Small intestine (tissue), 7 donors: ENCODE data around the gene SLCO4A1. TPM values are rescaled to one million over a fixed set of nuclear protein-coding genes. Genes with fewer than 3 reads are reported as not detected.

Experiments used
- DNase-seq, 2 donors: peaks; one replicate each; pipeline versions ENCODE4 v3.0.0 to v3.0.0-alpha.2; 2013
- FAIRE-seq: peaks from 2 replicates; lab custom pipeline; 2012; peaks lifted over from hg19 to GRCh38; lab: Jason Lieb, UNC
- H3K27ac ChIP-seq, 3 donors: one replicate each; pipeline ENCODE4 v1.5.1; 2013; ENCODE audit warnings: low read length in 2 of 3, mild to moderate bottlenecking in 2 of 3, control low read depth in 1 of 3, inconsistent platforms in 1 of 3, low read depth in 1 of 3, moderate library complexity in 1 of 3
- H3K27me3 ChIP-seq, 3 donors: one replicate each; pipeline ENCODE4 v1.6.1; 2013; ENCODE audit warnings: low read length in 3 of 3, inconsistent platforms in 1 of 3; ENCODE audit not compliant: control insufficient read depth in 3 of 3, insufficient read depth in 3 of 3
- H3K36me3 ChIP-seq, 3 donors: one replicate each; pipeline ENCODE4 v1.6.1; 2013; ENCODE audit warnings: low read length in 3 of 3, inconsistent platforms in 1 of 3, low read depth in 1 of 3, mild to moderate bottlenecking in 1 of 3, moderate library complexity in 1 of 3; ENCODE audit not compliant: control insufficient read depth in 3 of 3, insufficient read depth in 2 of 3
- H3K4me1 ChIP-seq, 3 donors: one replicate each; pipeline ENCODE4 v1.6.1; 2013; ENCODE audit warnings: low read length in 2 of 3, inconsistent platforms in 1 of 3, low read depth in 1 of 3, mild to moderate bottlenecking in 1 of 3, moderate library complexity in 1 of 3; ENCODE audit not compliant: control insufficient read depth in 3 of 3, insufficient read depth in 2 of 3
- H3K4me3 ChIP-seq, 3 donors: one replicate each; pipeline ENCODE4 v1.5.1; 2013; ENCODE audit warnings: low read length in 3 of 3, control low read depth in 1 of 3, inconsistent platforms in 1 of 3, low read depth in 1 of 3, mild to moderate bottlenecking in 1 of 3, moderate library complexity in 1 of 3
- H3K9me3 ChIP-seq, 2 donors: one replicate each; pipeline ENCODE4 v1.6.1; 2013; ENCODE audit warnings: low read depth in 1 of 2, low read length in 1 of 2; ENCODE audit not compliant: control insufficient read depth in 2 of 2, insufficient read depth in 1 of 2
- WGBS, 3 donors: extraction: QIAGEN DNeasy Blood & Tissue Kit; methylation state at CpG; one replicate each; pipeline ENCODE4 v1.1.7; 2013; 5-methylcytosine and 5-hydroxymethylcytosine counted together
- polyA plus RNA-seq, 4 donors: library from polyadenylated mRNA; stranded (reverse) in 3 of 4; unstranded in 1 of 4; fragments of 200-250 nt in 3 of 4; fragments of 120-200 nt in 1 of 4; gene quantifications; one replicate each; pipeline versions ENCODE4 v1.2.1 to v1.2.3, GENCODE V29; 2013
- donor health status: healthy with polysubstance abuse.
- donor health status: control.
- donor health status: control.
- donor health status: Bipolar disorder and iron deficiency.
- donor health status: healthy.

The SLCO4A1 gene
- polyA plus RNA-seq, 4 donors, result 0.58 to 22.4 (median 3.5) TPM

GRCh38 chr20:62709537-62709905 lies 67.2 kb downstream of the SLCO4A1 start:
- H3K36me3 ChIP-seq, result no peaks in the 10 kb centered on the region
- no peak for DNase-seq
- no peaks in the 10 kb centered on the region for H3K9me3 ChIP-seq
- FAIRE-seq, result no peak
- 78 to 85% (median 84%) methylated on average over 24 to 30 of the region's 30 CpGs for WGBS, 3 donors
- H3K4me1 ChIP-seq, result peaks cover 0 to 2% (median 0%) of the 10 kb centered on the region in 3 donors
- H3K27ac ChIP-seq, result no peak overlapping the region
- H3K27me3 ChIP-seq, result peaks cover 10 to 48% (median 14%) of the 10 kb centered on the region in 3 donors
- H3K4me3 ChIP-seq, result no peak overlapping the region

- H3K27ac ChIP-seq, result no peak overlapping the region
- no peak for DNase-seq
These were observed 68.0 kb downstream of the SLCO4A1 start for GRCh38 chr20:62710221-62710885.

GRCh38 chr20:62710886-62711702 lies 68.8 kb downstream of the SLCO4A1 start:
- no peaks in the 10 kb centered on the region for H3K4me1 ChIP-seq
- no peak overlapping the region for H3K4me3 ChIP-seq
- no peak for DNase-seq
- 46 to 53% (median 49%) methylated on average over 21 to 23 of the region's 23 CpGs for WGBS, 3 donors
- no peaks in the 10 kb centered on the region for H3K9me3 ChIP-seq
- no peaks in the 10 kb centered on the region for H3K36me3 ChIP-seq
- no peak overlapping the region for H3K27ac ChIP-seq
- no peak for FAIRE-seq
- H3K27me3 ChIP-seq, result peaks cover 10 to 44% (median 14%) of the 10 kb centered on the region in 3 donors

More at GRCh38 chr20:62710221-62710885, 68.0 kb downstream of the SLCO4A1 start:
- H3K9me3 ChIP-seq, result no peaks in the 10 kb centered on the region
- peaks cover 10 to 48% (median 14%) of the 10 kb centered on the region in 3 donors for H3K27me3 ChIP-seq
- no peaks in the 10 kb centered on the region for H3K36me3 ChIP-seq
- no peak overlapping the region for H3K4me3 ChIP-seq
- no peaks in the 10 kb centered on the region for H3K4me1 ChIP-seq
- WGBS, 3 donors, result 72 to 76% (median 76%) methylated on average over 20 of the region's 20 CpGs
- FAIRE-seq, result no peak

GRCh38 chr20:62711703-62712101 lies 69.4 kb downstream of the SLCO4A1 start:
- DNase-seq (no peak), FAIRE-seq (no peak)
- Histone ChIP-seq H3K36me3 (no peaks in the 10 kb centered on the region), H3K27me3 (peaks cover 10 to 42% (median 14%) of the 10 kb centered on the region in 3 donors), H3K4me3 (no peak overlapping the region), H3K27ac (no peak overlapping the region), H3K9me3 (no peaks in the 10 kb centered on the region), H3K4me1 (no peaks in the 10 kb centered on the region)
- WGBS, 3 donors, result 38 to 55% (median 44%) methylated on average over 21 to 23 of the region's 23 CpGs

GRCh38 chr20:62712606-62713005 lies 70.3 kb downstream of the SLCO4A1 start:
- FAIRE-seq (no peak), DNase-seq (no peak)
- 79 to 85% (median 81%) methylated on average over 8 of the region's 8 CpGs for WGBS, 3 donors

GRCh38 chr20:62714006-62714405 lies 71.7 kb downstream of the SLCO4A1 start:
- FAIRE-seq (no peak), DNase-seq (no peak)
- Histone ChIP-seq H3K36me3 (no peaks in the 10 kb centered on the region), H3K27me3 (peaks cover 0 to 24% (median 7%) of the 10 kb centered on the region in 3 donors), H3K27ac (no peak overlapping the region), H3K9me3 (no peaks in the 10 kb centered on the region), H3K4me1 (no peaks in the 10 kb centered on the region), H3K4me3 (no peak overlapping the region)
- WGBS, 3 donors, result 89 to 93% (median 93%) methylated on average over 10 of the region's 10 CpGs

More at GRCh38 chr20:62712606-62713005, 70.3 kb downstream of the SLCO4A1 start:
- Histone ChIP-seq H3K4me3 (no peak overlapping the region), H3K9me3 (no peaks in the 10 kb centered on the region), H3K27me3 (peaks cover 8 to 34% (median 12%) of the 10 kb centered on the region in 3 donors), H3K4me1 (no peaks in the 10 kb centered on the region), H3K27ac (no peak overlapping the region), H3K36me3 (no peaks in the 10 kb centered on the region)

- DNase-seq (no peak), FAIRE-seq (no peak)
These were observed 72.5 kb downstream of the SLCO4A1 start for GRCh38 chr20:62714799-62715198.

GRCh38 chr20:62715201-62715600 lies 72.9 kb downstream of the SLCO4A1 start:
- no peaks in the 10 kb centered on the region for H3K36me3 ChIP-seq
- no peak for DNase-seq
- no peak for FAIRE-seq
- peaks cover 0 to 14% (median 4%) of the 10 kb centered on the region in 3 donors for H3K27me3 ChIP-seq
- no peaks in the 10 kb centered on the region for H3K4me1 ChIP-seq
- WGBS, 3 donors, result 63 to 84% (median 82%) methylated on average over 10 of the region's 10 CpGs
- H3K4me3 ChIP-seq, result no peak overlapping the region
- H3K27ac ChIP-seq, result no peak overlapping the region
- H3K9me3 ChIP-seq, result no peaks in the 10 kb centered on the region

More at GRCh38 chr20:62714799-62715198, 72.5 kb downstream of the SLCO4A1 start:
- Histone ChIP-seq H3K36me3 (no peaks in the 10 kb centered on the region), H3K27ac (no peak overlapping the region), H3K4me3 (no peak overlapping the region), H3K9me3 (no peaks in the 10 kb centered on the region), H3K27me3 (peaks cover 0 to 18% (median 5%) of the 10 kb centered on the region in 3 donors), H3K4me1 (no peaks in the 10 kb centered on the region)
- WGBS, 3 donors, result 81 to 90% (median 90%) methylated on average over 6 of the region's 6 CpGs
